Camera-type eye (tissue), 1 donor: Measurements from ENCODE around the gene LYST. TPM values are rescaled to one million over a fixed set of nuclear protein-coding genes. Genes with fewer than 3 reads are reported as not detected.

Experiments used
- total RNA-seq: library from RNA; depleted of rRNA; stranded (reverse); fragments of >200 nt; gene quantifications from one replicate; pipeline ENCODE4 v1.2.3, GENCODE V29; 2014

The LYST gene
- 72.5 TPM for total RNA-seq

GRCh38 chr1:235866205-235866912 is at the start of gene LYST:
TSS of gene LYST (minus strand) at chr1:235866906. CDS start at chr1:235830417, 36,489 bp downstream.

GRCh38 chr1:235649368-235650163 is 217.1 kb downstream of the LYST start, which contains the start of gene GNG4:
TSS of gene GNG4 (minus strand) at chr1:235649784. CDS start at chr1:235583838, 65,946 bp downstream.

Other genes with a start within 250 kb of the LYST start
- 9.9 TPM for gene GNG4, start 217.1 kb downstream of the LYST start, total RNA-seq
- 143 TPM for gene NID1, start 198.2 kb upstream of the LYST start, total RNA-seq